SK-N-SH (cell line): ENCODE measurements around the gene CHCHD3. TPM values are rescaled to one million over a fixed set of nuclear protein-coding genes. Genes with fewer than 3 reads are reported as not detected.

Experiments used
- CTCF ChIA-PET: fragments of 300-600, 350-600 bp; formaldehyde crosslinking; extraction: SDS; loops from one replicate; lab custom pipeline; 2021; lab: Yijun Ruan, JAX
- POLR2A ChIA-PET: fragments of 350-600 bp; sonication (Branson Sonifier 250); formaldehyde crosslinking; extraction: SDS; loops from one replicate; lab custom pipeline; 2020; ENCODE audit warnings: antibody characterized with exemption, inconsistent platforms; lab: Yijun Ruan, JAX
- DNase-seq: peaks from one replicate; pipeline ENCODE4 v3.0.0; 2012
- H2AFZ ChIP-seq: fragments of 200-600 bp; sonication (generic); 2 replicates; pipeline ENCODE4 v1.8.1; 2016; ENCODE audit warnings: antibody characterized with exemption, mild to moderate bottlenecking, low read depth
- H3F3A ChIP-seq: fragments of 200-600 bp; sonication (generic); replicated peaks from 2 replicates; pipeline ENCODE3; 2016; ENCODE audit warnings: antibody characterized with exemption, mild to moderate bottlenecking; ENCODE audit not compliant: insufficient read depth
- H3K27ac ChIP-seq, 2 experiments: fragments of 200-500 bp in 1 of 2; fragments of 200-600 bp in 1 of 2; sonication (Bioruptor generic) in 1 of 2; sonication (generic), shearing (Covaris generic) in 1 of 2; 2 replicates each; pipeline versions ENCODE4 v1.5.1 to v1.6.1; 2014 to 2016; ENCODE audit warnings: low read depth in 2 of 2, inconsistent platforms in 1 of 2, low read length in 1 of 2, mild to moderate bottlenecking in 1 of 2, mixed read lengths in 1 of 2
- H3K27me3 ChIP-seq: fragments of 200-600 bp; sonication (generic), shearing (Covaris generic); 2 replicates; pipeline ENCODE4 v1.6.1; 2016; ENCODE audit warnings: mixed run types; ENCODE audit not compliant: insufficient read depth
- H3K36me3 ChIP-seq, 2 experiments: fragments of 200-500 bp in 1 of 2; fragments of 200-600 bp in 1 of 2; sonication (Bioruptor generic) in 1 of 2; sonication (generic) in 1 of 2; replicated peaks in 1 of 2; 2 replicates each; pipeline versions ENCODE3 to v1.5.1; 2014 to 2016; ENCODE audit warnings: low read length in 1 of 2, mild to moderate bottlenecking in 1 of 2; ENCODE audit not compliant: insufficient read depth in 2 of 2, control insufficient read depth in 1 of 2
- H3K4me1 ChIP-seq, 2 experiments: fragments of 200-500 bp in 1 of 2; fragments of 200-600 bp in 1 of 2; sonication (Bioruptor generic) in 1 of 2; sonication (generic), shearing (Covaris generic) in 1 of 2; 2 replicates each; pipeline versions ENCODE4 v1.5.1 to v1.6.1; 2014 to 2016; ENCODE audit warnings: low read depth in 1 of 2, low read length in 1 of 2, mixed run types in 1 of 2; ENCODE audit not compliant: insufficient read depth in 2 of 2, control insufficient read depth in 1 of 2
- H3K4me2 ChIP-seq: fragments of 200-600 bp; sonication (generic), shearing (Covaris generic); 2 replicates; pipeline ENCODE4 v1.6.1; 2017; ENCODE audit warnings: mixed run types
- H3K4me3 ChIP-seq, 2 experiments: fragments of 200-500 bp in 1 of 2; fragments of 200-600 bp in 1 of 2; sonication (Bioruptor generic) in 1 of 2; sonication (generic), shearing (Covaris generic) in 1 of 2; 2 replicates each; pipeline versions ENCODE4 v1.5.1 to v1.8.1; 2014 to 2016; ENCODE audit warnings: low read depth in 2 of 2, inconsistent platforms in 1 of 2, low read length in 1 of 2, mild to moderate bottlenecking in 1 of 2, mixed read lengths in 1 of 2, moderate library complexity in 1 of 2
- H3K79me2 ChIP-seq: fragments of 200-600 bp; sonication (generic); 2 replicates; pipeline ENCODE4 v1.8.1; 2017; ENCODE audit warnings: mild to moderate bottlenecking; ENCODE audit not compliant: insufficient read depth
- H3K9ac ChIP-seq: fragments of 200-600 bp; sonication (generic); 2 replicates; pipeline ENCODE4 v1.6.1; 2017; ENCODE audit warnings: mixed run types
- H3K9me2 ChIP-seq: fragments of 200-600 bp; sonication (generic); 2 replicates; pipeline ENCODE4 v1.6.1; 2017; ENCODE audit warnings: mixed run types
- H3K9me3 ChIP-seq: fragments of 200-600 bp; sonication (generic); 2 replicates; pipeline ENCODE4 v1.6.1; 2017; ENCODE audit warnings: mixed run types, mild to moderate bottlenecking, moderate library complexity
- H4K20me1 ChIP-seq: fragments of 200-600 bp; sonication (generic); 2 replicates; pipeline ENCODE4 v1.6.1; 2017; ENCODE audit warnings: mild to moderate bottlenecking, mixed run types; ENCODE audit not compliant: insufficient read depth
- CHD2 ChIP-seq: fragments of 150-350 bp; IDR thresholded peaks from 2 replicates; pipeline ENCODE4 v1.6.1; 2018; ENCODE audit warnings: low read length; ENCODE audit not compliant: partially characterized antibody
- ELF1 ChIP-seq: IDR thresholded peaks from 2 replicates; pipeline ENCODE4 v1.4.0; 2012
- EP300 ChIP-seq, 2 experiments: IDR thresholded peaks; 2 replicates each; pipeline versions ENCODE4 v1.4.0 to v1.6.1; 2012; ENCODE audit warnings: borderline replicate concordance in 1 of 2, low read depth in 1 of 2, low read length in 1 of 2
- EZH2phosphoT487 ChIP-seq: fragments of 200-600 bp; sonication (generic); IDR thresholded peaks from 2 replicates; pipeline ENCODE4 v1.6.1; 2017; ENCODE audit warnings: low read depth, mixed run types, mild to moderate bottlenecking, antibody characterized with exemption, moderate library complexity, borderline replicate concordance
- FOXM1 ChIP-seq: IDR thresholded peaks from 2 replicates; pipeline ENCODE4 v1.4.0; 2012; ENCODE audit warnings: low read depth, mild to moderate bottlenecking
- GATA2 ChIP-seq: sonication (generic); formaldehyde crosslinking; IDR thresholded peaks from 2 replicates; pipeline ENCODE4 v1.5.0; 2020; ENCODE audit warnings: mild to moderate bottlenecking, missing genetic modification reagents
- MEF2A ChIP-seq: IDR thresholded peaks from 2 replicates; pipeline ENCODE4 v1.4.0; 2012; ENCODE audit warnings: low read depth, borderline replicate concordance
- MXI1 ChIP-seq: IDR thresholded peaks from 2 replicates; pipeline ENCODE4 v1.6.1; 2012; ENCODE audit warnings: mild to moderate bottlenecking, low read depth, low read length, improper control_type of control experiment
- NFIC ChIP-seq: IDR thresholded peaks from 2 replicates; pipeline ENCODE4 v1.4.0; 2012; ENCODE audit warnings: borderline replicate concordance
- NRF1 ChIP-seq: IDR thresholded peaks from 2 replicates; pipeline ENCODE4 v1.6.1; 2012; ENCODE audit warnings: low read depth, mild to moderate bottlenecking, low read length
- POLR2AphosphoS5 ChIP-seq: IDR thresholded peaks from 2 replicates; pipeline ENCODE4 v1.6.1; 2012; ENCODE audit warnings: low read depth, low read length
- RXRA ChIP-seq: IDR thresholded peaks from 2 replicates; pipeline ENCODE4 v1.4.0; 2012; ENCODE audit warnings: low read depth, mild to moderate bottlenecking, borderline replicate concordance
- SMC3 ChIP-seq: IDR thresholded peaks from 2 replicates; pipeline ENCODE4 v1.6.1; 2012; ENCODE audit warnings: low read depth, low read length, improper control_type of control experiment
- TAF1 ChIP-seq: IDR thresholded peaks from 2 replicates; pipeline ENCODE4 v1.6.1; 2012; ENCODE audit warnings: low read depth, mild to moderate bottlenecking, low read length, moderate library complexity, borderline replicate concordance
- YY1 ChIP-seq: IDR thresholded peaks from 2 replicates; pipeline ENCODE4 v1.4.0; 2012; ENCODE audit warnings: low read depth, mild to moderate bottlenecking
- WGBS: methylation state at CpG from one replicate; pipeline ENCODE4 v1.1.6; 2017; ENCODE audit warnings: low lambda C conversion rate; 5-methylcytosine and 5-hydroxymethylcytosine counted together
- polyA plus RNA-seq, 3 experiments: library from polyadenylated mRNA; depleted of rRNA; stranded (reverse); fragments of >200 nt; gene quantifications; 2 replicates each; pipeline ENCODE4 v1.2.3, GENCODE V29; 2012
- TF ChIP-seq, protein P1 (sequence below): fragments of 150-350 bp; IDR thresholded peaks from 2 replicates; pipeline ENCODE4 v1.6.1; 2017; ENCODE audit warnings: antibody characterized with exemption, low read length, low read depth, borderline replicate concordance
- TF ChIP-seq, protein P2 (sequence below): IDR thresholded peaks from 2 replicates; pipeline ENCODE4 v1.6.1; 2012; ENCODE audit warnings: mild to moderate bottlenecking, low read depth, low read length, moderate library complexity
- TF ChIP-seq, protein P3 (sequence below): fragments of 200-600 bp; sonication (generic); IDR thresholded peaks from 2 replicates; pipeline ENCODE4 v1.6.1; 2017; ENCODE audit warnings: antibody characterized with exemption, mild to moderate bottlenecking, moderate library complexity
- TF ChIP-seq, protein P4 (sequence below): IDR thresholded peaks from 2 replicates; pipeline ENCODE4; 2012
- TF ChIP-seq, protein P5 (sequence below): IDR thresholded peaks from 2 replicates; pipeline ENCODE4 v1.4.0; 2012; ENCODE audit warnings: low read depth

The CHCHD3 gene
- polyA plus RNA-seq, 1 of the 3 experiments (the other 2 are of a cell fraction), result 97.1 TPM

DNA sequence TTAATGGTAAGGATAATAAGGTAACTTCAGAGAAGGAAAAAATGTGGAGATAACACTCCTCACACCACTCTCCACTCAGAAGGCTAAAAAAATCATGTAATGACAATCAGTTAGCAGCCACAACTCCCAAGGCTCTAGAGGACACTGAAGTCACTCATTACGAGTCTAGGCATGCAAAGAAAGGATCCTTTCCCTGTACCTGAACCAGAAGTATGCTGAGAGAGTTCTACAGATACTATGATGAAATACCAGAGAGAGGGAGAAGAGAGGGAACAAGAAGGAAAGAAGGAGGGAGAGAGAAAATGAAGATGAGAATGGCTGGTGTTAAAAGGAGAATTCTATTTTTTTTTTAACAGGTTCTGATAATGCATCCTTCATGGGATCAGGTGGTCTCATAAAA is 281.4 kb downstream of the CHCHD3 start:
- Histone ChIP-seq H3K27me3 (no peaks in the 10 kb centered on the region), H3K4me3 (no peak overlapping the region), H3K9me3 (no peaks in the 10 kb centered on the region), H3K9ac (no peak overlapping the region), H3F3A (no peaks in the 10 kb centered on the region), H3K79me2 (no peaks in the 10 kb centered on the region), H3K9me2 (no peaks in the 10 kb centered on the region), H3K4me2 (no peak overlapping the region), H4K20me1 (no peaks in the 10 kb centered on the region), H2AFZ (no peak overlapping the region), H3K36me3 (peaks cover 0 to 10% of the 10 kb centered on the region in 2 experiments), H3K4me1 (peaks cover 0 to 8% of the 10 kb centered on the region in 2 experiments; a peak in 2 of 4 replicates), H3K27ac (no peak overlapping the region)
- TF ChIP-seq YY1, result no peak
- TF ChIP-seq EZH2phosphoT487, result no peak
- no peak for TF ChIP-seq MXI1
- no peak for TF ChIP-seq ELF1
- no peak for TF ChIP-seq NRF1
- TF ChIP-seq, protein P1, sequence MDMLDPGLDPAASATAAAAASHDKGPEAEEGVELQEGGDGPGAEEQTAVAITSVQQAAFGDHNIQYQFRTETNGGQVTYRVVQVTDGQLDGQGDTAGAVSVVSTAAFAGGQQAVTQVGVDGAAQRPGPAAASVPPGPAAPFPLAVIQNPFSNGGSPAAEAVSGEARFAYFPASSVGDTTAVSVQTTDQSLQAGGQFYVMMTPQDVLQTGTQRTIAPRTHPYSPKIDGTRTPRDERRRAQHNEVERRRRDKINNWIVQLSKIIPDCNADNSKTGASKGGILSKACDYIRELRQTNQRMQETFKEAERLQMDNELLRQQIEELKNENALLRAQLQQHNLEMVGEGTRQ, result no peak
- TF ChIP-seq, protein P2, sequence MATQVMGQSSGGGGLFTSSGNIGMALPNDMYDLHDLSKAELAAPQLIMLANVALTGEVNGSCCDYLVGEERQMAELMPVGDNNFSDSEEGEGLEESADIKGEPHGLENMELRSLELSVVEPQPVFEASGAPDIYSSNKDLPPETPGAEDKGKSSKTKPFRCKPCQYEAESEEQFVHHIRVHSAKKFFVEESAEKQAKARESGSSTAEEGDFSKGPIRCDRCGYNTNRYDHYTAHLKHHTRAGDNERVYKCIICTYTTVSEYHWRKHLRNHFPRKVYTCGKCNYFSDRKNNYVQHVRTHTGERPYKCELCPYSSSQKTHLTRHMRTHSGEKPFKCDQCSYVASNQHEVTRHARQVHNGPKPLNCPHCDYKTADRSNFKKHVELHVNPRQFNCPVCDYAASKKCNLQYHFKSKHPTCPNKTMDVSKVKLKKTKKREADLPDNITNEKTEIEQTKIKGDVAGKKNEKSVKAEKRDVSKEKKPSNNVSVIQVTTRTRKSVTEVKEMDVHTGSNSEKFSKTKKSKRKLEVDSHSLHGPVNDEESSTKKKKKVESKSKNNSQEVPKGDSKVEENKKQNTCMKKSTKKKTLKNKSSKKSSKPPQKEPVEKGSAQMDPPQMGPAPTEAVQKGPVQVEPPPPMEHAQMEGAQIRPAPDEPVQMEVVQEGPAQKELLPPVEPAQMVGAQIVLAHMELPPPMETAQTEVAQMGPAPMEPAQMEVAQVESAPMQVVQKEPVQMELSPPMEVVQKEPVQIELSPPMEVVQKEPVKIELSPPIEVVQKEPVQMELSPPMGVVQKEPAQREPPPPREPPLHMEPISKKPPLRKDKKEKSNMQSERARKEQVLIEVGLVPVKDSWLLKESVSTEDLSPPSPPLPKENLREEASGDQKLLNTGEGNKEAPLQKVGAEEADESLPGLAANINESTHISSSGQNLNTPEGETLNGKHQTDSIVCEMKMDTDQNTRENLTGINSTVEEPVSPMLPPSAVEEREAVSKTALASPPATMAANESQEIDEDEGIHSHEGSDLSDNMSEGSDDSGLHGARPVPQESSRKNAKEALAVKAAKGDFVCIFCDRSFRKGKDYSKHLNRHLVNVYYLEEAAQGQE, result no peak
- no peak for TF ChIP-seq EP300 (IDR thresholded peaks at IDR 0.05; ENCODE audit: borderline replicate concordance in 1 of 2, low read depth in 1 of 2, low read length in 1 of 2)
- TF ChIP-seq SMC3, result no peak
- TF ChIP-seq TAF1, result no peak
- TF ChIP-seq RXRA, result no peak
- no peak for TF ChIP-seq FOXM1
- TF ChIP-seq MEF2A, result no peak
- no peak for TF ChIP-seq POLR2AphosphoS5
- TF ChIP-seq, protein P3, sequence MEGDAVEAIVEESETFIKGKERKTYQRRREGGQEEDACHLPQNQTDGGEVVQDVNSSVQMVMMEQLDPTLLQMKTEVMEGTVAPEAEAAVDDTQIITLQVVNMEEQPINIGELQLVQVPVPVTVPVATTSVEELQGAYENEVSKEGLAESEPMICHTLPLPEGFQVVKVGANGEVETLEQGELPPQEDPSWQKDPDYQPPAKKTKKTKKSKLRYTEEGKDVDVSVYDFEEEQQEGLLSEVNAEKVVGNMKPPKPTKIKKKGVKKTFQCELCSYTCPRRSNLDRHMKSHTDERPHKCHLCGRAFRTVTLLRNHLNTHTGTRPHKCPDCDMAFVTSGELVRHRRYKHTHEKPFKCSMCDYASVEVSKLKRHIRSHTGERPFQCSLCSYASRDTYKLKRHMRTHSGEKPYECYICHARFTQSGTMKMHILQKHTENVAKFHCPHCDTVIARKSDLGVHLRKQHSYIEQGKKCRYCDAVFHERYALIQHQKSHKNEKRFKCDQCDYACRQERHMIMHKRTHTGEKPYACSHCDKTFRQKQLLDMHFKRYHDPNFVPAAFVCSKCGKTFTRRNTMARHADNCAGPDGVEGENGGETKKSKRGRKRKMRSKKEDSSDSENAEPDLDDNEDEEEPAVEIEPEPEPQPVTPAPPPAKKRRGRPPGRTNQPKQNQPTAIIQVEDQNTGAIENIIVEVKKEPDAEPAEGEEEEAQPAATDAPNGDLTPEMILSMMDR, result no peak
- TF ChIP-seq, protein P4, sequence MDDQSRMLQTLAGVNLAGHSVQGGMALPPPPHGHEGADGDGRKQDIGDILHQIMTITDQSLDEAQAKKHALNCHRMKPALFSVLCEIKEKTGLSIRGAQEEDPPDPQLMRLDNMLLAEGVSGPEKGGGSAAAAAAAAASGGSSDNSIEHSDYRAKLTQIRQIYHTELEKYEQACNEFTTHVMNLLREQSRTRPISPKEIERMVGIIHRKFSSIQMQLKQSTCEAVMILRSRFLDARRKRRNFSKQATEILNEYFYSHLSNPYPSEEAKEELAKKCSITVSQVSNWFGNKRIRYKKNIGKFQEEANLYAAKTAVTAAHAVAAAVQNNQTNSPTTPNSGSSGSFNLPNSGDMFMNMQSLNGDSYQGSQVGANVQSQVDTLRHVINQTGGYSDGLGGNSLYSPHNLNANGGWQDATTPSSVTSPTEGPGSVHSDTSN, result no peak
- TF ChIP-seq, protein P5, sequence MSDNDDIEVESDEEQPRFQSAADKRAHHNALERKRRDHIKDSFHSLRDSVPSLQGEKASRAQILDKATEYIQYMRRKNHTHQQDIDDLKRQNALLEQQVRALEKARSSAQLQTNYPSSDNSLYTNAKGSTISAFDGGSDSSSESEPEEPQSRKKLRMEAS, result no peak
- no peak for TF ChIP-seq CHD2
- no peak for TF ChIP-seq GATA2
- TF ChIP-seq NFIC, result no peak
- WGBS, result 88% methylated on average over 1 of the region's 1 CpG
- ChIA-PET CTCF (interaction anchor here (1.2 kb wide), 1 partner anchor 10 kb away, joined by 4 read pairs; no protein-coding TSS in a partner anchor), POLR2A (no interaction called here)
- DNase-seq, result no peak
